LNCaP clone FGC (cell line): ENCODE results near the gene NMRK1.

ENCODE experiments used
- DNase-seq: peaks from one replicate; pipeline ENCODE4 v3.0.0-alpha.2; 2011; ENCODE audit warnings: low read depth
- H3K4me3 ChIP-seq: 2 replicates; pipeline ENCODE4 v1.5.1; 2011; ENCODE audit warnings: mild to moderate bottlenecking, low read depth, low read length, control low read depth
- CTCF ChIP-seq: IDR thresholded peaks from 2 replicates; pipeline ENCODE4 v1.5.1; 2012; ENCODE audit warnings: mild to moderate bottlenecking; ENCODE audit not compliant: control insufficient read depth, insufficient read depth; ENCODE audit errors: extremely low read depth

The NMRK1 gene

GRCh38 chr9:75081632-75082031 lies 6.3 kb downstream of the NMRK1 start:
- no peak for TF ChIP-seq CTCF
- H3K4me3 ChIP-seq, result no peak overlapping the region
- no peak for DNase-seq

GRCh38 chr9:75072895-75073294 lies 15.1 kb downstream of the NMRK1 start:
- H3K4me3 ChIP-seq, result no peak overlapping the region
- no peak for TF ChIP-seq CTCF
- no peak for DNase-seq

- no peak for TF ChIP-seq CTCF
- no peak for DNase-seq
- H3K4me3 ChIP-seq, result no peak overlapping the region
These were observed 16.3 kb downstream of the NMRK1 start for GRCh38 chr9:75071530-75072122.

GRCh38 chr9:75069171-75069570 lies 18.8 kb downstream of the NMRK1 start:
- TF ChIP-seq CTCF, result no peak
- H3K4me3 ChIP-seq, result no peak overlapping the region
- no peak for DNase-seq

GRCh38 chr9:75067894-75068293 lies 20.1 kb downstream of the NMRK1 start:
- no peak overlapping the region for H3K4me3 ChIP-seq
- no peak for DNase-seq
- TF ChIP-seq CTCF, result no peak

GRCh38 chr9:75065510-75065909 lies 22.4 kb downstream of the NMRK1 start:
- TF ChIP-seq CTCF, result no peak
- no peak overlapping the region for H3K4me3 ChIP-seq
- no peak for DNase-seq

- no peak for DNase-seq
- no peak overlapping the region for H3K4me3 ChIP-seq
- TF ChIP-seq CTCF, result no peak
These were observed 23.5 kb downstream of the NMRK1 start for GRCh38 chr9:75064307-75065025.
